ENCODE results near the gene LAPTM5. TPM values are rescaled to one million over a fixed set of nuclear protein-coding genes. Genes with fewer than 3 reads are reported as not detected.

LAPTM5 gene
- total RNA-seq, 4 donors from 2014 or later = 25.3 to 97.3 (median 46.4) TPM

DNA sequence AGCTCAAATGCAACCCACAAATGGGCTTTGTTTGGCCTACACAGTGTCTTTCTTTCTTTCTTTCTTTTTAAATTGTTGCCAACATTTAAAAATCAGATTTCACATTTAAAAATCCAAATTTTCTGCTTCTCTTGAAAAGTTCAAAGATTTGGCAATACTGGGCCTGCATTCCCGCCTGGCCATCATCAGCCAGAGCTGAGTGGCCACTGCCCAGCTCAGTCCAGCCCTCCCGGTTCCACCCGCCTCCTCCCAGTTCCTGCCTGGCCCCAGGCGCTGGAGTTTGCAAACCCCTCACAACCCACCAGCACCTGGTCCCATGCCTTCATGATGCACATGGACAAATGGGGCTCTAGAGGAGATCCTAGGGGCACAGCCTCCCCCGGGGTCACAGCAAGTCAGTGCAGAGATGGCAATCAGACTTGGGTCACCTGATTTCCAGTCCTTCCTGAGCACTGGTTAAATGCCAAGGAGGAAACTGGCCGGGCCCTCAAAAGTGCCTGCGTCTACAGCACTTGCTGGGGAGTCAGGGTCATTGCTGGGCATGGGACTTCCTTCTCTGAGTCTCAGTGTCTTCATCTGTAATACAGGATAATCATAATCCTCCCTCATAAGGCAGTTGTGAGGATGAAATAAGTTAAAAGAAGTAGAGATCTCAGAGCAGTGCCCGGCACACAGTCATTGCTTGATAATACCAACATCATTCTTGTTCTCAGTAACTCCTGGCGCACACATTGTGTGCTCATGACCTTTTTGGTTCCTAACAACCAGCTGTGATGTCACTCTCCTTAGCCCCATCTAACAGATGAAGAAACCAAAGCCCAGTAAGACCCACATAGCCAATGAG lies 41.0 kb upstream of the LAPTM5 start:
- WGBS, 2 donors = 72 to 74% methylated on average over 8 to 9 of the region's 9 CpGs
- Histone ChIP-seq H3K27ac (no peak overlapping the region), H3K36me3 (no peaks in the 10 kb centered on the region), H3K4me1 (peaks cover 0 to 23% of the 10 kb centered on the region in 2 donors), H3K27me3 (no peaks in the 10 kb centered on the region), H3K4me3 (replicated peaks in 1 of 3) (no peak overlapping the region), H3K9me3 (no peaks in the 10 kb centered on the region)
- intact Hi-C loops (cut with DNase I) = no loop called here
- TF ChIP-seq CTCF (IDR thresholded peaks at IDR 0.05) = no peak
- TF ChIP-seq POLR2A (IDR thresholded peaks at IDR 0.05) = no peak
- DNase-seq = peak; percentile 30 to 40

GRCh38 chr1:30795026-30795425 lies 37.5 kb upstream of the LAPTM5 start:
- no peak for TF ChIP-seq CTCF (IDR thresholded peaks at IDR 0.05)
- TF ChIP-seq POLR2A (IDR thresholded peaks at IDR 0.05) = no peak
- Histone ChIP-seq H3K27ac (no peak overlapping the region), H3K27me3 (no peaks in the 10 kb centered on the region), H3K4me1 (peaks cover 0 to 16% of the 10 kb centered on the region in 2 donors), H3K9me3 (no peaks in the 10 kb centered on the region), H3K4me3 (replicated peaks in 1 of 3) (no peak overlapping the region), H3K36me3 (no peaks in the 10 kb centered on the region)
- WGBS, 2 donors = 31 to 36% methylated on average over 5 of the region's 5 CpGs
- DNase-seq = peak; percentile 47 to 49
- intact Hi-C loops (cut with DNase I) = no loop called here

- Histone ChIP-seq H3K4me3 (replicated peaks in 1 of 3) (no peak overlapping the region), H3K9me3 (no peaks in the 10 kb centered on the region), H3K27ac (no peak overlapping the region), H3K4me1 (peaks cover 0 to 16% of the 10 kb centered on the region in 2 donors), H3K27me3 (no peaks in the 10 kb centered on the region), H3K36me3 (no peaks in the 10 kb centered on the region)
- WGBS, 2 donors = 97 to 98% methylated on average over 4 of the region's 4 CpGs
- no peak for DNase-seq
- intact Hi-C loops (cut with DNase I) = no loop called here
- TF ChIP-seq POLR2A (IDR thresholded peaks at IDR 0.05) (no peak), CTCF (IDR thresholded peaks at IDR 0.05) (no peak)
Observed at GRCh38 chr1:30794260-30794659, 36.7 kb upstream of the LAPTM5 start.

GRCh38 chr1:30793209-30793608 lies 35.6 kb upstream of the LAPTM5 start:
- WGBS, 2 donors = 79 to 84% methylated on average over 15 to 16 of the region's 16 CpGs
- Histone ChIP-seq H3K27ac (no peak overlapping the region), H3K9me3 (no peaks in the 10 kb centered on the region), H3K4me3 (replicated peaks in 1 of 3) (no peak overlapping the region), H3K27me3 (no peaks in the 10 kb centered on the region), H3K4me1 (peaks cover 0 to 7% of the 10 kb centered on the region in 2 donors), H3K36me3 (no peaks in the 10 kb centered on the region)
- intact Hi-C loops (cut with DNase I) = no loop called here
- no peak for TF ChIP-seq POLR2A (IDR thresholded peaks at IDR 0.05)
- TF ChIP-seq CTCF (IDR thresholded peaks at IDR 0.05) = no peak
- DNase-seq = no peak

GRCh38 chr1:30791868-30792267 lies 34.3 kb upstream of the LAPTM5 start:
- no peak overlapping the region for H3K27ac ChIP-seq
- no peaks in the 10 kb centered on the region for H3K9me3 ChIP-seq
- no peaks in the 10 kb centered on the region for H3K27me3 ChIP-seq
- TF ChIP-seq CTCF (IDR thresholded peaks at IDR 0.05) = no peak
- no peak for TF ChIP-seq POLR2A (IDR thresholded peaks at IDR 0.05)
- H3K4me3 ChIP-seq (replicated peaks in 1 of 3) = no peak overlapping the region
- H3K4me1 ChIP-seq = no peaks in the 10 kb centered on the region
- intact Hi-C loops (cut with DNase I) = no loop called here
- DNase-seq = no peak
- H3K36me3 ChIP-seq = no peaks in the 10 kb centered on the region
- 84 to 86% methylated on average over 5 of the region's 5 CpGs for WGBS, 2 donors

Measured in thyroid gland (tissue), 4 donors.